ENCODE measurements around the gene CYSTM1. TPM values are rescaled to one million over a fixed set of nuclear protein-coding genes. Genes with fewer than 3 reads are reported as not detected.

CYSTM1 gene
- total and polyA plus RNA-seq, 2 of the 8 experiments (the other 6 are each of a cell fraction or from before 2014, with no cell fraction given) = 25.0 to 47.8 TPM

DNA sequence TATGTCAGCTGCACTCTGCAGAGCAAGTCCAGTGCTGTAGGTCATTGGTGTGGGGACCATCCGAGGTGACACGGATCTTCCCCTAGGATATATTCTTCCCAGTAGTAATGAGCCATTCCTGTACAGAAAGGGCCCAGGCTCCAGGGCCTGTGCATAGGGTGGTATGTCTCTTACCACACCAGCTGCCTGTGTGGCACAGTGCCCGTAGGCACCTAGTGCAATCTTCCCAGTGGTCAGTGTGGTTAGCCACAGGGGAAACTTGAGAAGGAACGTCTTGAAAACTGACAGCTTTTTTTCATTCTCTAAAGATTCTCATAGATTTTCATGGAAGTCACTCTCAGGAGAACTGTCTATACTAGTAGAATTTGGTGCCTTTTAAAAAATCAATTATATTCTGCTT, 39.8 kb downstream of the CYSTM1 start:
- no peak overlapping the region for H3K18ac ChIP-seq (ENCODE audit: extremely low read depth, low read length)
- no peak overlapping the region for H3K4me2 ChIP-seq (ENCODE audit: insufficient read depth in 1 of 2, low read depth in 2 of 2, low read length in 2 of 2)
- no peaks in the 10 kb centered on the region for H3K9me3 ChIP-seq (ENCODE audit: insufficient read depth in 2 of 2, low read depth in 1 of 2, low read length in 1 of 2)
- H3K27ac ChIP-seq (ENCODE audit: low read depth, low read length) = no peak overlapping the region
- no peaks in the 10 kb centered on the region for H3K79me2 ChIP-seq (ENCODE audit: control insufficient read depth in 1 of 2, insufficient read depth in 2 of 2, low read length in 2 of 2)
- no peak overlapping the region for H3K4ac ChIP-seq (replicated peaks; ENCODE audit: insufficient read length, low read depth, low read length)
- no peak overlapping the region; the same call in 1 of the 2 replicates for H4K8ac ChIP-seq (ENCODE audit: extremely low read depth, insufficient read depth, low read length)
- no peak overlapping the region for H3K9ac ChIP-seq (replicated peaks in 1 of 4; ENCODE audit: extremely low read depth in 1 of 4, low read depth in 3 of 4, low read length in 3 of 4)
- H2BK15ac ChIP-seq (ENCODE audit: low read length) = no peak overlapping the region
- H2AK5ac ChIP-seq (ENCODE audit: low read depth, low read length) = no peak overlapping the region
- H4K20me1 ChIP-seq (replicated peaks in 1 of 2; ENCODE audit: control insufficient read depth in 1 of 2, insufficient read depth in 2 of 2, low read length in 2 of 2) = no peaks in the 10 kb centered on the region
- H2BK20ac ChIP-seq (ENCODE audit: low read length) = no peak overlapping the region
- H4K5ac ChIP-seq (ENCODE audit: insufficient read length, low read depth, low read length) = no peak overlapping the region
- DNase-seq (ENCODE audit: low read depth in 1 of 2, low spot score in 2 of 2) = no peak
- H3K56ac ChIP-seq (replicated peaks; ENCODE audit: insufficient read length, low read depth, low read length) = no peak overlapping the region
- no peak overlapping the region for H3K14ac ChIP-seq (ENCODE audit: insufficient read length)
- ChIA-PET CTCF (ENCODE audit: partially characterized antibody) (interaction anchor here (1.0 to 6.0 kb wide), 6 partner anchors 8 to 25 kb away, joined by 3 to 55 read pairs (median 4); no protein-coding TSS in a partner anchor), POLR2A (ENCODE audit: partially characterized antibody) (no interaction called here)
- no peak overlapping the region for H2BK5ac ChIP-seq (ENCODE audit: low read depth, low read length)
- no peaks in the 10 kb centered on the region for H3K79me1 ChIP-seq (ENCODE audit: low read depth, low read length)
- no peak overlapping the region for H3K23ac ChIP-seq (ENCODE audit: insufficient read length)
- no peak overlapping the region for H4K91ac ChIP-seq (replicated peaks; ENCODE audit: insufficient read length, low read length)
- no peaks in the 10 kb centered on the region for H3K36me3 ChIP-seq (ENCODE audit: control insufficient read depth in 2 of 4, insufficient read depth in 4 of 4, low read length in 3 of 4)
- no peak overlapping the region for H2AFZ ChIP-seq (ENCODE audit: low read length)
- no peak overlapping the region for H3K4me3 ChIP-seq (ENCODE audit: extremely low read depth in 1 of 4, insufficient read depth in 2 of 4, low read depth in 3 of 4, low read length in 4 of 4)
- 91% methylated on average over 4 of the region's 4 CpGs; no CpG with 5 or more reads in 1 of the 2 experiments for WGBS, 2 experiments (ENCODE audit: extremely low coverage in 1 of 2, insufficient coverage in 1 of 2, insufficient read length in 1 of 2, insufficient replicate concordance in 2 of 2, low coverage in 1 of 2, low lambda C conversion rate in 2 of 2, missing lambda C conversion rate in 1 of 2)
- H3K23me2 ChIP-seq (ENCODE audit: low read depth, low read length) = no peaks in the 10 kb centered on the region
- H3K27me3 ChIP-seq (replicated peaks in 1 of 4; ENCODE audit: control insufficient read depth in 3 of 4, extremely low read depth in 1 of 4, insufficient read depth in 3 of 4, low read length in 3 of 4) = no peaks in the 10 kb centered on the region
- no peak for FAIRE-seq
- H2BK120ac ChIP-seq (replicated peaks; ENCODE audit: low read depth, low read length) = no peak overlapping the region
- no peak overlapping the region for H2BK12ac ChIP-seq (ENCODE audit: low read depth, low read length)
- peaks cover 0 to 4% (median 0%) of the 10 kb centered on the region in 4 experiments; a peak in 1 of 7 replicates for H3K4me1 ChIP-seq (replicated peaks in 1 of 4; ENCODE audit: control insufficient read depth in 3 of 4, insufficient read depth in 4 of 4, low read length in 3 of 4)
- TF ChIP-seq SRF (IDR thresholded peaks at IDR 0.05; ENCODE audit: low read depth, low read length) (no peak), CEBPB (IDR thresholded peaks at IDR 0.05; ENCODE audit: low read depth, low read length) (no peak), JUN (IDR thresholded peaks at IDR 0.05; ENCODE audit: low read depth, low read length) (no peak), SIRT6 (IDR thresholded peaks at IDR 0.05; ENCODE audit: low read length) (no peak), MAFK (IDR thresholded peaks at IDR 0.05; ENCODE audit: low read depth, low read length) (no peak), EZH2 (IDR thresholded peaks at IDR 0.05; ENCODE audit: low read depth, low read length, severe bottlenecking) (no peak), YY1 (IDR thresholded peaks at IDR 0.05; ENCODE audit: low read depth, low read length) (no peak), KDM5A (IDR thresholded peaks at IDR 0.05; ENCODE audit: low read length) (no peak), RNF2 (IDR thresholded peaks at IDR 0.05; ENCODE audit: borderline replicate concordance, low read depth, low read length, missing control alignments, poor library complexity, severe bottlenecking) (no peak)
- TF ChIP-seq, protein P1, sequence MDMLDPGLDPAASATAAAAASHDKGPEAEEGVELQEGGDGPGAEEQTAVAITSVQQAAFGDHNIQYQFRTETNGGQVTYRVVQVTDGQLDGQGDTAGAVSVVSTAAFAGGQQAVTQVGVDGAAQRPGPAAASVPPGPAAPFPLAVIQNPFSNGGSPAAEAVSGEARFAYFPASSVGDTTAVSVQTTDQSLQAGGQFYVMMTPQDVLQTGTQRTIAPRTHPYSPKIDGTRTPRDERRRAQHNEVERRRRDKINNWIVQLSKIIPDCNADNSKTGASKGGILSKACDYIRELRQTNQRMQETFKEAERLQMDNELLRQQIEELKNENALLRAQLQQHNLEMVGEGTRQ (IDR thresholded peaks at IDR 0.05; ENCODE audit: low read length) = no peak
- TF ChIP-seq, protein P2, sequence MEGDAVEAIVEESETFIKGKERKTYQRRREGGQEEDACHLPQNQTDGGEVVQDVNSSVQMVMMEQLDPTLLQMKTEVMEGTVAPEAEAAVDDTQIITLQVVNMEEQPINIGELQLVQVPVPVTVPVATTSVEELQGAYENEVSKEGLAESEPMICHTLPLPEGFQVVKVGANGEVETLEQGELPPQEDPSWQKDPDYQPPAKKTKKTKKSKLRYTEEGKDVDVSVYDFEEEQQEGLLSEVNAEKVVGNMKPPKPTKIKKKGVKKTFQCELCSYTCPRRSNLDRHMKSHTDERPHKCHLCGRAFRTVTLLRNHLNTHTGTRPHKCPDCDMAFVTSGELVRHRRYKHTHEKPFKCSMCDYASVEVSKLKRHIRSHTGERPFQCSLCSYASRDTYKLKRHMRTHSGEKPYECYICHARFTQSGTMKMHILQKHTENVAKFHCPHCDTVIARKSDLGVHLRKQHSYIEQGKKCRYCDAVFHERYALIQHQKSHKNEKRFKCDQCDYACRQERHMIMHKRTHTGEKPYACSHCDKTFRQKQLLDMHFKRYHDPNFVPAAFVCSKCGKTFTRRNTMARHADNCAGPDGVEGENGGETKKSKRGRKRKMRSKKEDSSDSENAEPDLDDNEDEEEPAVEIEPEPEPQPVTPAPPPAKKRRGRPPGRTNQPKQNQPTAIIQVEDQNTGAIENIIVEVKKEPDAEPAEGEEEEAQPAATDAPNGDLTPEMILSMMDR (IDR thresholded peaks at IDR 0.05; ENCODE audit: control extremely low read depth in 1 of 3, insufficient read depth in 1 of 3, low read depth in 1 of 3, low read length in 3 of 3) = no peak

Measured in H1 (cell line).